GM23248 (cell line): ENCODE results near the gene ALKBH1.

ENCODE experiments used
- EZH2 ChIP-seq: fragments of 200-600 bp; sonication (generic); IDR thresholded peaks from 2 replicates; pipeline ENCODE4 v1.6.1; 2018; ENCODE audit warnings: antibody characterized with exemption, mild to moderate bottlenecking; ENCODE audit not compliant: insufficient read depth, poor library complexity, severe bottlenecking
- EZH2phosphoT487 ChIP-seq: fragments of 200-600 bp; sonication (generic); IDR thresholded peaks from 2 replicates; pipeline ENCODE4 v1.6.1; 2018; ENCODE audit warnings: antibody characterized with exemption, moderate library complexity, mild to moderate bottlenecking, low read depth; ENCODE audit not compliant: insufficient read depth

- TF ChIP-seq EZH2 (no peak), EZH2phosphoT487 (no peak)
Observed at GRCh38 chr14:77714926-77715325, 7.1 kb upstream of the ALKBH1 start.
